IMR-90 (cell line): ENCODE data around the gene SERPINB8. TPM values are rescaled to one million over a fixed set of nuclear protein-coding genes. Genes with fewer than 3 reads are reported as not detected.

Experiments
- ATAC-seq: fragments of 200-7000 bp; cut with Tn5 transposase; 2 replicates; pipeline ENCODE4 v1.9.1; 2020; ENCODE audit warnings: low read depth, mild to moderate bottlenecking, moderate library complexity
- BruUV-seq: library from RNA; stranded (reverse); fragments of 400-500 nt; replicated peaks from 2 replicates; lab custom pipeline; 2021; lab: Mats Ljungman, UMichigan
- CTCF ChIA-PET: fragments of 300-600 bp; formaldehyde crosslinking; extraction: SDS; loops from one replicate; lab custom pipeline; 2021; ENCODE audit warnings: antibody characterized with exemption; lab: Yijun Ruan, JAX
- POLR2A ChIA-PET: fragments of 300-600 bp; sonication (Branson Sonifier 250); formaldehyde crosslinking; loops from one replicate; lab custom pipeline; 2022; ENCODE audit warnings: antibody characterized with exemption; ENCODE audit not compliant: unreplicated experiment; lab: Charles Lee
- DNase-seq: peaks from one replicate; pipeline ENCODE4 v3.0.0; 2013
- H2AFZ ChIP-seq: replicated peaks from 2 replicates; pipeline ENCODE3; 2013; ENCODE audit warnings: low read length, mild to moderate bottlenecking; ENCODE audit not compliant: poor library complexity
- H2AK5ac ChIP-seq: 2 replicates; pipeline ENCODE4 v1.6.1; 2013; ENCODE audit warnings: low read depth, low read length, inconsistent platforms
- H2AK9ac ChIP-seq: replicated peaks from 2 replicates; pipeline ENCODE3; 2013; ENCODE audit warnings: mild to moderate bottlenecking, low read depth, low read length, moderate library complexity; ENCODE audit not compliant: poor library complexity
- H2BK120ac ChIP-seq: 2 replicates; pipeline ENCODE4 v1.6.1; 2013; ENCODE audit warnings: low read depth, low read length, inconsistent platforms
- H2BK15ac ChIP-seq: 3 replicates; pipeline ENCODE4 v1.6.1; 2013; ENCODE audit warnings: low read depth, low read length, inconsistent platforms
- H2BK20ac ChIP-seq: 2 replicates; pipeline ENCODE4 v1.6.1; 2013; ENCODE audit warnings: low read depth, mild to moderate bottlenecking, inconsistent platforms, low read length, moderate library complexity
- H2BK5ac ChIP-seq: 2 replicates; pipeline ENCODE4 v1.6.1; 2013; ENCODE audit warnings: mild to moderate bottlenecking, low read depth, low read length, inconsistent platforms; ENCODE audit not compliant: poor library complexity, severe bottlenecking
- H3K14ac ChIP-seq: replicated peaks from 2 replicates; pipeline ENCODE4 v1.6.1; 2013; ENCODE audit warnings: low read depth, low read length, inconsistent platforms
- H3K18ac ChIP-seq: 2 replicates; pipeline ENCODE4 v1.6.1; 2013; ENCODE audit warnings: low read depth, low read length, control low read depth
- H3K23ac ChIP-seq: 2 replicates; pipeline ENCODE4 v1.6.1; 2013; ENCODE audit warnings: low read depth, low read length, inconsistent platforms
- H3K27ac ChIP-seq: 2 replicates; pipeline ENCODE4 v1.5.1; 2013; ENCODE audit warnings: mild to moderate bottlenecking, control low read depth, low read length; ENCODE audit not compliant: insufficient read depth
- H3K27me3 ChIP-seq: 2 replicates; pipeline ENCODE4 v1.6.1; 2013; ENCODE audit warnings: low read length; ENCODE audit not compliant: control insufficient read depth, insufficient read depth
- H3K36me3 ChIP-seq: 2 replicates; pipeline ENCODE4 v1.6.1; 2013; ENCODE audit warnings: low read length, mixed read lengths; ENCODE audit not compliant: control insufficient read depth, insufficient read depth
- H3K4ac ChIP-seq: 2 replicates; pipeline ENCODE4 v1.6.1; 2013; ENCODE audit warnings: low read depth, low read length, inconsistent platforms
- H3K4me1 ChIP-seq: 2 replicates; pipeline ENCODE4 v1.6.1; 2013; ENCODE audit warnings: low read length, mixed read lengths; ENCODE audit not compliant: control insufficient read depth, insufficient read depth
- H3K4me2 ChIP-seq: 2 replicates; pipeline ENCODE4 v1.6.1; 2013; ENCODE audit warnings: low read depth, mild to moderate bottlenecking, control low read depth, low read length, moderate library complexity
- H3K4me3 ChIP-seq: 2 replicates; pipeline ENCODE4 v1.5.1; 2013; ENCODE audit warnings: low read depth, mild to moderate bottlenecking, control low read depth, low read length, moderate library complexity; ENCODE audit not compliant: insufficient read depth
- H3K56ac ChIP-seq: 2 replicates; pipeline ENCODE4 v1.6.1; 2013; ENCODE audit warnings: low read length, inconsistent platforms; ENCODE audit not compliant: insufficient read depth; ENCODE audit errors: extremely low read depth
- H3K79me1 ChIP-seq, 2 experiments: 2 replicates each; pipeline ENCODE4 v1.6.1; 2013; ENCODE audit warnings: low read length in 2 of 2, inconsistent platforms in 1 of 2, low read depth in 1 of 2
- H3K9ac ChIP-seq: 2 replicates; pipeline ENCODE4 v1.6.1; 2013; ENCODE audit warnings: low read depth, low read length, control low read depth
- H3K9me1 ChIP-seq: 2 replicates; pipeline ENCODE4 v1.6.1; 2013; ENCODE audit warnings: low read length, inconsistent platforms; ENCODE audit not compliant: insufficient read depth
- H3K9me3 ChIP-seq: 2 replicates; pipeline ENCODE4 v1.6.1; 2013; ENCODE audit warnings: low read length; ENCODE audit not compliant: control insufficient read depth, insufficient read depth
- H4K20me1 ChIP-seq: 2 replicates; pipeline ENCODE4 v1.6.1; 2013; ENCODE audit warnings: low read length, inconsistent platforms; ENCODE audit not compliant: insufficient read depth
- H4K5ac ChIP-seq: 2 replicates; pipeline ENCODE4 v1.6.1; 2013; ENCODE audit warnings: mild to moderate bottlenecking, low read depth, low read length, control low read depth
- H4K8ac ChIP-seq, 2 experiments: 2 replicates each; pipeline ENCODE4 v1.6.1; 2013; ENCODE audit warnings: low read depth in 2 of 2, low read length in 2 of 2, control low read depth in 1 of 2, inconsistent platforms in 1 of 2
- H4K91ac ChIP-seq: 2 replicates; pipeline ENCODE4 v1.6.1; 2013; ENCODE audit warnings: low read depth, low read length, inconsistent platforms; ENCODE audit not compliant: insufficient read depth
- BHLHE40 ChIP-seq: fragments of 150-350 bp; IDR thresholded peaks from 2 replicates; pipeline ENCODE4 v1.6.1; 2016; ENCODE audit warnings: mild to moderate bottlenecking, low read depth, low read length
- CEBPB ChIP-seq: IDR thresholded peaks from 2 replicates; pipeline ENCODE4 v1.6.1; 2012; ENCODE audit warnings: low read depth, low read length, improper control_type of control experiment
- CHD1 ChIP-seq: IDR thresholded peaks from 2 replicates; pipeline ENCODE4 v1.6.1; 2012; ENCODE audit warnings: low read depth, low read length, improper control_type of control experiment
- FOS ChIP-seq: fragments of 150-350 bp; IDR thresholded peaks from 2 replicates; pipeline ENCODE4 v1.6.1; 2016; ENCODE audit warnings: low read depth, low read length
- MAFK ChIP-seq: IDR thresholded peaks from 2 replicates; pipeline ENCODE4 v1.6.1; 2012; ENCODE audit warnings: low read depth, low read length, improper control_type of control experiment
- MAZ ChIP-seq: IDR thresholded peaks from 2 replicates; pipeline ENCODE4 v1.6.1; 2012; ENCODE audit warnings: low read depth, mild to moderate bottlenecking, low read length, improper control_type of control experiment, moderate library complexity, borderline replicate concordance
- MXI1 ChIP-seq: IDR thresholded peaks from 2 replicates; pipeline ENCODE4 v1.6.1; 2012; ENCODE audit warnings: low read depth, mild to moderate bottlenecking, low read length, moderate library complexity, borderline replicate concordance
- NFE2L2 ChIP-seq: fragments of 150-350 bp; IDR thresholded peaks from 2 replicates; pipeline ENCODE4 v1.6.1; 2016; ENCODE audit warnings: low read depth, mild to moderate bottlenecking, low read length
- POLR2A ChIP-seq: IDR thresholded peaks from 2 replicates; pipeline ENCODE4 v1.6.1; 2012; ENCODE audit warnings: mild to moderate bottlenecking, low read depth, low read length
- RAD21 ChIP-seq: IDR thresholded peaks from 2 replicates; pipeline ENCODE4 v1.6.1; 2012; ENCODE audit warnings: low read length, improper control_type of control experiment
- RCOR1 ChIP-seq: IDR thresholded peaks from 2 replicates; pipeline ENCODE4 v1.6.1; 2012; ENCODE audit warnings: mild to moderate bottlenecking, low read length, improper control_type of control experiment; ENCODE audit not compliant: insufficient replicate concordance
- RFX5 ChIP-seq: IDR thresholded peaks from 2 replicates; pipeline ENCODE4 v1.8.0; 2012; ENCODE audit warnings: low read depth, mild to moderate bottlenecking, low read length, moderate library complexity
- SMC3 ChIP-seq: fragments of 150-350 bp; IDR thresholded peaks from 2 replicates; pipeline ENCODE4 v1.6.1; 2016; ENCODE audit warnings: low read depth, mild to moderate bottlenecking, antibody characterized with exemption, low read length, moderate library complexity
- dilution Hi-C: fragments of 300-500 bp; cut with HindIII; formaldehyde crosslinking; loops from one replicate; pipeline ENCODE4 v1.14.3; 2018; ENCODE audit warnings: low sequenced_read_pairs; ENCODE audit not compliant: unreplicated experiment
- in situ Hi-C: fragments of 300-500 bp; cut with MboI; formaldehyde crosslinking; loops from 3 replicates; pipeline ENCODE4 v1.14.3; 2019; ENCODE audit warnings: low sequenced_read_pairs, inconsistent platforms, mixed read lengths
- intact Hi-C: fragments of 100-400 bp; cut with micrococcal nuclease; formaldehyde crosslinking; loops from 2 replicates; pipeline ENCODE4 v1.10.0; 2022
- polyA plus RNA-seq, 3 experiments: library from polyadenylated mRNA; depleted of rRNA; stranded (reverse); fragments of >200 nt; gene quantifications; 2 replicates each; pipeline ENCODE4 v1.2.3, GENCODE V29; 2012; ENCODE audit warnings: low replicate concordance in 1 of 3
- total RNA-seq: library from RNA; depleted of rRNA; stranded (reverse); fragments of >200 nt; gene quantifications from 2 replicates; pipeline ENCODE4 v1.2.3, GENCODE V29; 2012
- TF ChIP-seq, protein P1 (sequence below): fragments of 150-350 bp; IDR thresholded peaks from 2 replicates; pipeline ENCODE4 v1.6.1; 2016; ENCODE audit warnings: low read depth, mild to moderate bottlenecking, low read length, moderate library complexity, borderline replicate concordance
- TF ChIP-seq, protein P2 (sequence below): fragments of 150-350 bp; IDR thresholded peaks from 2 replicates; pipeline ENCODE4 v1.6.1; 2017; ENCODE audit warnings: mild to moderate bottlenecking, antibody characterized with exemption, low read length, low read depth
- TF ChIP-seq, protein P3 (sequence below): conservative IDR thresholded peaks from 2 replicates; pipeline ENCODE4 v1.5.1; 2012; ENCODE audit warnings: mild to moderate bottlenecking, low read depth, low read length, improper control_type of control experiment

The SERPINB8 gene
- total and polyA plus RNA-seq, 2 of the 4 experiments (the other 2 are of a cell fraction): 14.3 to 16.7 TPM

DNA sequence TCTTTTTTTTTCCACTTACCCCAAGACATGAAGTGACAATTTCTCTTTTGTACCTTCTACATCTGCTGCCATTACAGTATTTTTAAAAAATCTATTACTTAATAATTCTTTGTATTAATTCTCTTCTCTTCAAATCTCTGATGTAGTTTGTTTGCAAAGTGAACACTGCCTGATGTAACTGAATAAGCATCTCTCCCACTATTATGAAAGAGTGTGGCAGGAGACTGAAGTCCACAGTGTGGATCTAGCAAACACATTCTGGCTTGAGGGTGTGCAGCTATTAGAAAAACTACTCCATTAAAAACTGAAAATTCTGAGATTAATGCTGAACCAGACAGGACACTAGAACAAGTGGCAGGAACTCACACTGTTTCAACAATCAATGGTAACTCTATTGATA, 5.0 kb upstream of the SERPINB8 start:
- Histone ChIP-seq H2BK20ac (no peak overlapping the region), H2AK9ac (no peak overlapping the region), H3K18ac (no peak overlapping the region), H4K20me1 (no peaks in the 10 kb centered on the region), H3K9me3 (no peaks in the 10 kb centered on the region), H3K23ac (no peak overlapping the region), H4K5ac (no peak overlapping the region), H3K4ac (no peak overlapping the region), H2AK5ac (no peak overlapping the region), H2AFZ (no peak overlapping the region), H3K27ac (no peak overlapping the region), H3K4me1 (peaks cover 5% of the 10 kb centered on the region; the same call in 1 of the 2 replicates), H3K9ac (no peak overlapping the region), H3K14ac (no peak overlapping the region), H3K79me1 (no peaks in the 10 kb centered on the region), H2BK15ac (no peak overlapping the region), H3K4me3 (no peak overlapping the region), H3K9me1 (peaks cover 8% of the 10 kb centered on the region), H3K36me3 (no peaks in the 10 kb centered on the region), H2BK120ac (no peak overlapping the region), H3K27me3 (peaks cover 19% of the 10 kb centered on the region), H2BK5ac (no peak overlapping the region), H3K4me2 (no peak overlapping the region), H3K56ac (no peak overlapping the region), H4K91ac (no peak overlapping the region), H4K8ac (no peak overlapping the region)
- ATAC-seq (no peak), DNase-seq (no peak)
- CTCF ChIA-PET: interaction anchor here (1.0 kb wide), 1 partner anchor 41 kb away, joined by 3 read pairs; no protein-coding TSS in a partner anchor
- dilution Hi-C loops (no loop called here), intact Hi-C loops (no loop called here), in situ Hi-C loops (no loop called here)
- POLR2A ChIA-PET: no interaction called here
- no peak for TF ChIP-seq NFE2L2
- TF ChIP-seq POLR2A: no peak
- TF ChIP-seq RAD21: no peak
- no peak for TF ChIP-seq SMC3
- no peak for TF ChIP-seq BHLHE40
- TF ChIP-seq RCOR1: no peak
- no peak for TF ChIP-seq MXI1
- no peak for TF ChIP-seq CEBPB
- TF ChIP-seq CHD1: no peak
- TF ChIP-seq FOS: no peak
- no peak for TF ChIP-seq MAFK
- no peak for TF ChIP-seq RFX5
- TF ChIP-seq, protein P1, sequence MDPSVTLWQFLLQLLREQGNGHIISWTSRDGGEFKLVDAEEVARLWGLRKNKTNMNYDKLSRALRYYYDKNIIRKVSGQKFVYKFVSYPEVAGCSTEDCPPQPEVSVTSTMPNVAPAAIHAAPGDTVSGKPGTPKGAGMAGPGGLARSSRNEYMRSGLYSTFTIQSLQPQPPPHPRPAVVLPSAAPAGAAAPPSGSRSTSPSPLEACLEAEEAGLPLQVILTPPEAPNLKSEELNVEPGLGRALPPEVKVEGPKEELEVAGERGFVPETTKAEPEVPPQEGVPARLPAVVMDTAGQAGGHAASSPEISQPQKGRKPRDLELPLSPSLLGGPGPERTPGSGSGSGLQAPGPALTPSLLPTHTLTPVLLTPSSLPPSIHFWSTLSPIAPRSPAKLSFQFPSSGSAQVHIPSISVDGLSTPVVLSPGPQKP: no peak
- TF ChIP-seq, protein P2, sequence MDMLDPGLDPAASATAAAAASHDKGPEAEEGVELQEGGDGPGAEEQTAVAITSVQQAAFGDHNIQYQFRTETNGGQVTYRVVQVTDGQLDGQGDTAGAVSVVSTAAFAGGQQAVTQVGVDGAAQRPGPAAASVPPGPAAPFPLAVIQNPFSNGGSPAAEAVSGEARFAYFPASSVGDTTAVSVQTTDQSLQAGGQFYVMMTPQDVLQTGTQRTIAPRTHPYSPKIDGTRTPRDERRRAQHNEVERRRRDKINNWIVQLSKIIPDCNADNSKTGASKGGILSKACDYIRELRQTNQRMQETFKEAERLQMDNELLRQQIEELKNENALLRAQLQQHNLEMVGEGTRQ: no peak
- TF ChIP-seq, protein P3, sequence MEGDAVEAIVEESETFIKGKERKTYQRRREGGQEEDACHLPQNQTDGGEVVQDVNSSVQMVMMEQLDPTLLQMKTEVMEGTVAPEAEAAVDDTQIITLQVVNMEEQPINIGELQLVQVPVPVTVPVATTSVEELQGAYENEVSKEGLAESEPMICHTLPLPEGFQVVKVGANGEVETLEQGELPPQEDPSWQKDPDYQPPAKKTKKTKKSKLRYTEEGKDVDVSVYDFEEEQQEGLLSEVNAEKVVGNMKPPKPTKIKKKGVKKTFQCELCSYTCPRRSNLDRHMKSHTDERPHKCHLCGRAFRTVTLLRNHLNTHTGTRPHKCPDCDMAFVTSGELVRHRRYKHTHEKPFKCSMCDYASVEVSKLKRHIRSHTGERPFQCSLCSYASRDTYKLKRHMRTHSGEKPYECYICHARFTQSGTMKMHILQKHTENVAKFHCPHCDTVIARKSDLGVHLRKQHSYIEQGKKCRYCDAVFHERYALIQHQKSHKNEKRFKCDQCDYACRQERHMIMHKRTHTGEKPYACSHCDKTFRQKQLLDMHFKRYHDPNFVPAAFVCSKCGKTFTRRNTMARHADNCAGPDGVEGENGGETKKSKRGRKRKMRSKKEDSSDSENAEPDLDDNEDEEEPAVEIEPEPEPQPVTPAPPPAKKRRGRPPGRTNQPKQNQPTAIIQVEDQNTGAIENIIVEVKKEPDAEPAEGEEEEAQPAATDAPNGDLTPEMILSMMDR: no peak
- TF ChIP-seq MAZ: no peak
- no TSS peak for BruUV-seq
